ENCODE measurements around the gene SP2.

DNA sequence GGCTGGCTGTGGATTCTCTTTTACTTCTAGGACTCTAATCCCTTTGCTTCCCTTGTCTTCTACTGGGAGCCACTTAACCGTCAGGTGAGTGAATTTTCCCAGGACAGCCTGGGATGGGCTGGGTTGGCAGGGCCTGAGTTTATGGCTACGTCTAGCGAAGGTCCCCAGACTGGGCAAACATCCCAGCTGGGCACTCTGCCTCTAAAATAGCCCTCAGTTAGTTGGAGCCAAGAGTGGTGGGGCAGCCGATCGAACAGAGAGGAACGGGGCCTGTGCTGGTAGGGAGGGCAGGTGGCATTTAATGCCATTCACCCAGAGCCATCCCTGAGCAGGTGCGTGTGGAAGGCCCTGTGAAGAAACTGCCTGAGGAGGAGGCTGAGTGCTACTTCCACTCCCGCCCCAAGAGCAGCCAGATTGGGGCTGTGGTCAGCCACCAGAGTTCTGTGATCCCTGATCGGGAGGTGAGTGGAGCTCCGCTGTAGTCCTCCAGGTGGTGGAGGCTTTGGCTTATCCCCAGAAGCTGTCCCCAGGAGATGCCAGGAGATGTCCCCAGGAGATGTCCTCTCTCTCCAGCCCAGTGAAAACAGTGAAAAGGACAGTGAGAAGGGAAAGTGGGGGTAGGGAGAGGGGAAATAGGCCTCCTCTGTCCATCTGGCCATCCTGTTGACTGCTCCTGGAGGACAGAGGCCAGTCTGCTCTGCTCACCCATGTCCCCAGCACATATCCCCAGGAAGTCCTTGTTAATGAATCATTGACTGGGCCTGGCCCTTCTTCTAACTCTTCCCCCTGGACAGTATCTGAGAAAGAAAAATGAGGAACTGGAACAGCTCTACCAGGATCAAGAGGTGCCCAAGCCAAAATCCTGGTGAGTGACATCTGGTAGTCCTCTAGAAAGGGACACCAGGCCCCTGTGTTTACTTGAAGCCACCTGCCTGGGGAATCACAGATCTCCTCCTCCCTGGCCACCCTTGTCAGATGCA is 49.8 kb downstream of the SP2 start:
- no peak for TF ChIP-seq TAF1 (IDR thresholded peaks at IDR 0.05; ENCODE audit: borderline replicate concordance, low read depth, low read length)
- no peak for TF ChIP-seq POLR2A (IDR thresholded peaks at IDR 0.05; ENCODE audit: low read depth, low read length)
- TF ChIP-seq POLR2AphosphoS5 (IDR thresholded peaks at IDR 0.05; ENCODE audit: low read depth, low read length) = no peak
